Panc1 (cell line): ENCODE data around the gene RBBP5. TPM values are rescaled to one million over a fixed set of nuclear protein-coding genes. Genes with fewer than 3 reads are reported as not detected.

Experiments
- ATAC-seq: fragments of 200-7000 bp; cut with Tn5 transposase; 2 replicates; pipeline ENCODE4 v1.9.1; 2020; ENCODE audit warnings: mild to moderate bottlenecking, moderate library complexity
- BruUV-seq: library from RNA; stranded (reverse); fragments of 400-500 nt; replicated peaks from 2 replicates; lab custom pipeline; 2021; lab: Mats Ljungman, UMichigan
- CTCF ChIA-PET: fragments of 300-600 bp; sonication (Branson Sonifier 250); formaldehyde crosslinking; loops from one replicate; lab custom pipeline; 2022; ENCODE audit warnings: antibody characterized with exemption; lab: Charles Lee
- POLR2A ChIA-PET: fragments of 300-600 bp; sonication (Branson Sonifier 250); formaldehyde crosslinking; loops from one replicate; lab custom pipeline; 2022; ENCODE audit warnings: antibody characterized with exemption; lab: Charles Lee
- DNase-seq: peaks from one replicate; pipeline ENCODE4 v3.0.0-alpha.2; 2010; ENCODE audit warnings: low read depth, low spot score
- H3K27ac ChIP-seq: 2 replicates; pipeline ENCODE4 v1.5.1; 2011; ENCODE audit warnings: mild to moderate bottlenecking, low read length, inconsistent platforms
- H3K27me3 ChIP-seq: fragments of 200-500 bp; sonication (Bioruptor generic); 2 replicates; pipeline ENCODE4 v1.6.0; 2014; ENCODE audit warnings: low read length, inconsistent platforms; ENCODE audit not compliant: control insufficient read depth, insufficient read depth
- H3K36me3 ChIP-seq: fragments of 200-500 bp; sonication (Bioruptor generic); 2 replicates; pipeline ENCODE4 v1.5.1; 2014; ENCODE audit warnings: inconsistent platforms, mild to moderate bottlenecking, low read length, moderate library complexity; ENCODE audit not compliant: control insufficient read depth, insufficient read depth
- H3K4me1 ChIP-seq: 2 replicates; pipeline ENCODE4 v1.5.1; 2011; ENCODE audit warnings: inconsistent platforms, mild to moderate bottlenecking, low read length, moderate library complexity; ENCODE audit not compliant: control insufficient read depth, insufficient read depth
- H3K4me3 ChIP-seq, 2 experiments: 2 replicates each; pipeline ENCODE4 v1.5.1; 2011 to 2012; ENCODE audit warnings: low read depth in 2 of 2, low read length in 2 of 2, mild to moderate bottlenecking in 2 of 2, inconsistent platforms in 1 of 2, moderate library complexity in 1 of 2
- H3K9me3 ChIP-seq: fragments of 200-500 bp; sonication (Bioruptor generic); 2 replicates; pipeline ENCODE4 v1.5.1; 2014; ENCODE audit warnings: low read depth, mild to moderate bottlenecking, inconsistent platforms, low read length, moderate library complexity; ENCODE audit not compliant: control insufficient read depth, insufficient read depth
- POLR2AphosphoS5 ChIP-seq: IDR thresholded peaks from 2 replicates; pipeline ENCODE4 v1.6.1; 2012; ENCODE audit warnings: mild to moderate bottlenecking, low read depth, low read length, moderate library complexity
- SIN3A ChIP-seq: IDR thresholded peaks from 2 replicates; pipeline ENCODE4 v1.6.1; 2012; ENCODE audit warnings: low read depth, mild to moderate bottlenecking, low read length, moderate library complexity, borderline replicate concordance; ENCODE audit not compliant: insufficient read depth
- TCF7L2 ChIP-seq: IDR thresholded peaks from 2 replicates; pipeline ENCODE4 v1.6.1; 2011; ENCODE audit warnings: mild to moderate bottlenecking, low read depth, low read length, inconsistent platforms
- in situ Hi-C: cut with HindIII; loops from 2 replicates; pipeline ENCODE4 v1.10.0; 2016; ENCODE audit warnings: low sequenced_read_pairs, low pct_unique_long_range_greater_than_20kb
- intact Hi-C: fragments of 100-400 bp; cut with micrococcal nuclease; formaldehyde crosslinking; loops from one replicate; pipeline ENCODE4 v1.10.0; 2022; ENCODE audit not compliant: unreplicated experiment
- total RNA-seq: library from RNA; stranded (reverse); gene quantifications from one replicate; pipeline ENCODE4 v1.2.1, GENCODE V29; 2021; ENCODE audit not compliant: unreplicated experiment
- TF ChIP-seq, protein P1 (sequence below): fragments of 450-650 bp; IDR thresholded peaks from 2 replicates; pipeline ENCODE4 v1.5.1; 2017; ENCODE audit warnings: mild to moderate bottlenecking
- TF ChIP-seq, protein P2 (sequence below), 2 experiments: IDR thresholded peaks; 2 replicates each; pipeline ENCODE4 v1.6.1; 2011 to 2012; ENCODE audit warnings: low read depth in 2 of 2, control low read depth in 1 of 2, low read length in 1 of 2, mild to moderate bottlenecking in 1 of 2, moderate library complexity in 1 of 2; ENCODE audit not compliant: insufficient read depth in 1 of 2

Gene RBBP5
- total RNA-seq, 1 experiment from 2014 or later = 22.2 TPM

DNA sequence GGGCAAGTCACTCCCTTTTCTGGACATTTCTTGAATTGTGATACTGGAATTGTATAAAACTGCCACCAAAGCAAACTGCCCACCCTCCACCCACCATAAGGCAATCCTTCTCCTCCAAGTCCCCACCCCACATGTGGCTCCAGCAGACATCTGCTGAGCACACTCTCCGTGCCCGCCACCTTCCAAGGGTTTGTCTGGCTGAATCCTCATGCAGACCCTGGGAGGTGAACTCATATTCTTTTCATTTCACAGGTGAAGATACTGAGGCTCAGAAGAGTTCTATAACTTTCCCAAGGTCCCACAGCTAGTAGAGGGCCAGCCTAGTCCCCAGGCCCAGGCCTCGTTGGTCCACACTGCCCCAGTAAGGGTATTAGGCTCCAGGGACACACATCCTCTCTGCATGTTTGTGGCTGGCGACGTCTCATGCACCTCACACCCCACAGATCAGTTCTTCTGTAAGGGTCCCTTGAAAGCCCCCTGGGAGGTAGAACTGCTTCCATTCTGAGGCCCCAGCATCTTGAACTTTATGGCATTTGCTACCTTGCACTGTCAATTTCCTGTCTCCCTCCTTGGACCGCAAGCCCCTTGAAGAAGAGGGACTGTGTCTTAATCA lies 64.7 kb downstream of the RBBP5 start:
- intact Hi-C loops (no loop called here), in situ Hi-C loops (no loop called here)

DNA sequence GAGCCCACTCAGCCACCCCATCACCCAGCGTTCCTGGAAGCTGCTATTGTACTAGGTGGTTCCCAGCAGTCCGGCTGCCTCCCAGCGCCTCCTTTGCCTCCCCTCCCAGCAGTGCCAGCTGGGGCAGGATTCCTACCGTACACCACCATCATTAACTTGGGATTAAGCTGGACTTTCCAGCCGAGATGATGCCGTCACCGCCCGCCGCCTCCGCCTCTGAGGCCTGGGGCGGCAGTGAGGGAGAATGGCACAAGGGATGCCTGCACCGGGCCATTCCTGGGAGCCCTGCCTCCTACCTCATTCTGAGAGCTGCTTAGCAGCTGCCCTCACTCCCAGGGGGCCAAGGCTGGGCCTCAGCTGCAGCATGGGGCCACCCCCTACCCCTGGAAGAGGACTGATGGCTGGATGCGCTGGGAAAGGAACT lies 65.6 kb downstream of the RBBP5 start:
- BruUV-seq = no TSS peak
- intact Hi-C loops = no loop called here
- in situ Hi-C loops = no loop called here
- H3K4me1 ChIP-seq = no peaks in the 10 kb centered on the region
- ChIA-PET POLR2A (no interaction called here), CTCF (no interaction called here)
- DNase-seq (no peak), ATAC-seq (no peak)
- no peak overlapping the region for H3K27ac ChIP-seq
- H3K36me3 ChIP-seq = no peaks in the 10 kb centered on the region
- no peaks in the 10 kb centered on the region for H3K27me3 ChIP-seq
- H3K9me3 ChIP-seq = no peaks in the 10 kb centered on the region
- H3K4me3 ChIP-seq = no peak overlapping the region
- no peak for TF ChIP-seq TCF7L2
- no peak for TF ChIP-seq POLR2AphosphoS5
- TF ChIP-seq, protein P1, sequence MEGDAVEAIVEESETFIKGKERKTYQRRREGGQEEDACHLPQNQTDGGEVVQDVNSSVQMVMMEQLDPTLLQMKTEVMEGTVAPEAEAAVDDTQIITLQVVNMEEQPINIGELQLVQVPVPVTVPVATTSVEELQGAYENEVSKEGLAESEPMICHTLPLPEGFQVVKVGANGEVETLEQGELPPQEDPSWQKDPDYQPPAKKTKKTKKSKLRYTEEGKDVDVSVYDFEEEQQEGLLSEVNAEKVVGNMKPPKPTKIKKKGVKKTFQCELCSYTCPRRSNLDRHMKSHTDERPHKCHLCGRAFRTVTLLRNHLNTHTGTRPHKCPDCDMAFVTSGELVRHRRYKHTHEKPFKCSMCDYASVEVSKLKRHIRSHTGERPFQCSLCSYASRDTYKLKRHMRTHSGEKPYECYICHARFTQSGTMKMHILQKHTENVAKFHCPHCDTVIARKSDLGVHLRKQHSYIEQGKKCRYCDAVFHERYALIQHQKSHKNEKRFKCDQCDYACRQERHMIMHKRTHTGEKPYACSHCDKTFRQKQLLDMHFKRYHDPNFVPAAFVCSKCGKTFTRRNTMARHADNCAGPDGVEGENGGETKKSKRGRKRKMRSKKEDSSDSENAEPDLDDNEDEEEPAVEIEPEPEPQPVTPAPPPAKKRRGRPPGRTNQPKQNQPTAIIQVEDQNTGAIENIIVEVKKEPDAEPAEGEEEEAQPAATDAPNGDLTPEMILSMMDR = no peak
- TF ChIP-seq SIN3A = no peak
- TF ChIP-seq, protein P2, sequence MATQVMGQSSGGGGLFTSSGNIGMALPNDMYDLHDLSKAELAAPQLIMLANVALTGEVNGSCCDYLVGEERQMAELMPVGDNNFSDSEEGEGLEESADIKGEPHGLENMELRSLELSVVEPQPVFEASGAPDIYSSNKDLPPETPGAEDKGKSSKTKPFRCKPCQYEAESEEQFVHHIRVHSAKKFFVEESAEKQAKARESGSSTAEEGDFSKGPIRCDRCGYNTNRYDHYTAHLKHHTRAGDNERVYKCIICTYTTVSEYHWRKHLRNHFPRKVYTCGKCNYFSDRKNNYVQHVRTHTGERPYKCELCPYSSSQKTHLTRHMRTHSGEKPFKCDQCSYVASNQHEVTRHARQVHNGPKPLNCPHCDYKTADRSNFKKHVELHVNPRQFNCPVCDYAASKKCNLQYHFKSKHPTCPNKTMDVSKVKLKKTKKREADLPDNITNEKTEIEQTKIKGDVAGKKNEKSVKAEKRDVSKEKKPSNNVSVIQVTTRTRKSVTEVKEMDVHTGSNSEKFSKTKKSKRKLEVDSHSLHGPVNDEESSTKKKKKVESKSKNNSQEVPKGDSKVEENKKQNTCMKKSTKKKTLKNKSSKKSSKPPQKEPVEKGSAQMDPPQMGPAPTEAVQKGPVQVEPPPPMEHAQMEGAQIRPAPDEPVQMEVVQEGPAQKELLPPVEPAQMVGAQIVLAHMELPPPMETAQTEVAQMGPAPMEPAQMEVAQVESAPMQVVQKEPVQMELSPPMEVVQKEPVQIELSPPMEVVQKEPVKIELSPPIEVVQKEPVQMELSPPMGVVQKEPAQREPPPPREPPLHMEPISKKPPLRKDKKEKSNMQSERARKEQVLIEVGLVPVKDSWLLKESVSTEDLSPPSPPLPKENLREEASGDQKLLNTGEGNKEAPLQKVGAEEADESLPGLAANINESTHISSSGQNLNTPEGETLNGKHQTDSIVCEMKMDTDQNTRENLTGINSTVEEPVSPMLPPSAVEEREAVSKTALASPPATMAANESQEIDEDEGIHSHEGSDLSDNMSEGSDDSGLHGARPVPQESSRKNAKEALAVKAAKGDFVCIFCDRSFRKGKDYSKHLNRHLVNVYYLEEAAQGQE (IDR thresholded peaks at IDR 0.05; ENCODE audit: insufficient read depth in 1 of 2, low read depth in 2 of 2, low read length in 1 of 2) = no peak

More for the DNA sequence above, 64.7 kb downstream of the RBBP5 start:
- no peak for TF ChIP-seq TCF7L2
- TF ChIP-seq, protein P1 = no peak
- no peak overlapping the region for H3K4me3 ChIP-seq
- ATAC-seq (no peak), DNase-seq (no peak)
- no peaks in the 10 kb centered on the region for H3K4me1 ChIP-seq
- no TSS peak for BruUV-seq
- no peaks in the 10 kb centered on the region for H3K27me3 ChIP-seq
- no peaks in the 10 kb centered on the region for H3K9me3 ChIP-seq
- ChIA-PET POLR2A (no interaction called here), CTCF (no interaction called here)
- no peaks in the 10 kb centered on the region for H3K36me3 ChIP-seq
- no peak overlapping the region for H3K27ac ChIP-seq
